Astrocyte (in vitro differentiated cells and primary cell): ENCODE data around the gene RGPD8.
"Not testable (repeated sequence)": the region's sequence is repeated elsewhere in the genome, so short reads cannot be mapped to it uniquely, and the experiment has no call there.

Experiments
- CTCF ChIP-seq: IDR thresholded peaks from 2 replicates; pipeline ENCODE4 v1.5.1; 2011; ENCODE audit warnings: low read depth, mild to moderate bottlenecking, inconsistent platforms, low read length, moderate library complexity; ENCODE audit not compliant: insufficient read depth
- EZH2 ChIP-seq: IDR thresholded peaks from 2 replicates; pipeline ENCODE4 v1.6.1; 2012; ENCODE audit warnings: mild to moderate bottlenecking, low read length, inconsistent platforms; ENCODE audit not compliant: insufficient read depth

- not testable (repeated sequence) for TF ChIP-seq CTCF, EZH2
Observed at GRCh38 chr2:112416860-112417259, 16.6 kb downstream of the RGPD8 start.
